ENCODE results near the gene ATF7IP.
A peak's percentile ranks its signal among the peaks of the same experiment; 100 is the strongest.

ATF7IP gene

DNA sequence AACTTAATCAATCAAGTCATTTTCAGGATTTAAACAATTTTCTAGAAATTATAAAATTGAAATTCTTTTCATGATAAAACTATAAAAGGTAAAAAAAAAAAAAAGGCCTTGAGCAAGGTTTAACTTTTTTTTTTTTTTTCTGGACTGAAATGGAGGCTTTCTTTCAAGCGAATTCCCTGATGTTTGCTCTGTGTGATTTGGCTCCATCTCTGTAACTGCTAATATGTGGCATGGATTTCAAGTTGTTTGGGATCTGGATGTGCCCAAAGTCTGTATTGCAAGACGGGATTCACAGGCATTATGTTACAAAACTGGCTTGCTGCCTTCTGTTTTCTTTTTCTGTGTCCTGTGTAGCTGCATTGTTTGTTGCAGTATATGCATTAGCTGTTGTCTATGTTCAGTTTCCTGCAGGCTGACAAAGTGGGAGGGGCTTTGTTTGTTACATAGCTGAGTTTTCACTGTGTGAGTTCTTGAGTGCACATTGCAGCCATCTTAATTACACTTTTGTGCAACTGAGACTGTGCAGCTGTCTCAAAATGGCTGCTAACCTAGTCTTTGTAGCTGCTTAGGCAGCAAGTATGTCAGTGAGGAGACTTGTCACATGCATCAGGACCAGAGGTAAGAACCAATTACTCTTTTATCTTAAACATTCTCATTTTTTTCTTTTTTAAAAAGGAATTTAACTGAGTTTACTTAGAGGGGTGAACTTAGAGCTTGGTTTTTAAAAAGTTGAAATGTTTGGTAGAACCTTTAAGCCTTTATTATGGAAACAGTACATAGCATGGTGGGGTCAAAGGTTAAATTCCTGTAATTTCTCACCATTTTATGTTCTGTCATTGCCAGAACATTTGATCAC, 19.5 kb downstream of the ATF7IP start:
- TF ChIP-seq, protein P1, sequence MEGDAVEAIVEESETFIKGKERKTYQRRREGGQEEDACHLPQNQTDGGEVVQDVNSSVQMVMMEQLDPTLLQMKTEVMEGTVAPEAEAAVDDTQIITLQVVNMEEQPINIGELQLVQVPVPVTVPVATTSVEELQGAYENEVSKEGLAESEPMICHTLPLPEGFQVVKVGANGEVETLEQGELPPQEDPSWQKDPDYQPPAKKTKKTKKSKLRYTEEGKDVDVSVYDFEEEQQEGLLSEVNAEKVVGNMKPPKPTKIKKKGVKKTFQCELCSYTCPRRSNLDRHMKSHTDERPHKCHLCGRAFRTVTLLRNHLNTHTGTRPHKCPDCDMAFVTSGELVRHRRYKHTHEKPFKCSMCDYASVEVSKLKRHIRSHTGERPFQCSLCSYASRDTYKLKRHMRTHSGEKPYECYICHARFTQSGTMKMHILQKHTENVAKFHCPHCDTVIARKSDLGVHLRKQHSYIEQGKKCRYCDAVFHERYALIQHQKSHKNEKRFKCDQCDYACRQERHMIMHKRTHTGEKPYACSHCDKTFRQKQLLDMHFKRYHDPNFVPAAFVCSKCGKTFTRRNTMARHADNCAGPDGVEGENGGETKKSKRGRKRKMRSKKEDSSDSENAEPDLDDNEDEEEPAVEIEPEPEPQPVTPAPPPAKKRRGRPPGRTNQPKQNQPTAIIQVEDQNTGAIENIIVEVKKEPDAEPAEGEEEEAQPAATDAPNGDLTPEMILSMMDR (IDR thresholded peaks at IDR 0.05; ENCODE audit: borderline replicate concordance, insufficient read depth, low read depth, low read length): no peak
- no peak overlapping the region for H3K4me3 ChIP-seq (ENCODE audit: low read depth, low read length)

DNA sequence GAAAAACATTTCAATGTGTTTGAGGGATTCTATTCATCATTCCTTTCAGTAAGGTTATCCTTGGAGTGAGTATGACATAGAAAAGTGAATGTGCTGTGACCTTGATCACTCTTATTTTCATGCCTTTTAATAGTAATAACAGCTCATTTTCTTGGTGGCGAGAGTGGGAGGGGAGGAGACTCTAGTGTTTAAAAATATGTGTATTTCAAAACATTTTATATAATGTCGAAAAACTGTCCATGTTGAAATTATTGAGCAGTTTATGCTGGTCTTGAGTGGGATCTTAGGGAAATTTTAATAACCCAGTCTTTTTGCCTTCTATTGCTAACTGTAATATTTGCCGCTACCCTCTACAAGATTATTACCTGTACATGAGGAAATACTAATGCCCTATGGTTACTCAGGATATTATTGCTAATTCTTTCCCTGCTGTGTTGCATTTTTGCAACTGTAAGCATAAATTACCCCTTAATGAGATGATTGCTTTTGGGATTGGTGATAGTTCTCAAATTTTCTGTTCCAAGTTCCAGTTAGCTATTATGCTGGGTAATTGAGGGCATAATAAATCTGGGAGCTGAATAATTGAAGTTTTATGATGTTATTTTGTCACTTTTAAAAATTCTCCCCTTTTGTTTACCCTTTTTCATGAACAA, 21.9 kb downstream of the ATF7IP start:
- TF ChIP-seq, protein P1 (IDR thresholded peaks at IDR 0.05; ENCODE audit: borderline replicate concordance, insufficient read depth, low read depth, low read length): no peak
- peak overlapping the region; percentile 16 for H3K4me3 ChIP-seq (ENCODE audit: low read depth, low read length)

DNA sequence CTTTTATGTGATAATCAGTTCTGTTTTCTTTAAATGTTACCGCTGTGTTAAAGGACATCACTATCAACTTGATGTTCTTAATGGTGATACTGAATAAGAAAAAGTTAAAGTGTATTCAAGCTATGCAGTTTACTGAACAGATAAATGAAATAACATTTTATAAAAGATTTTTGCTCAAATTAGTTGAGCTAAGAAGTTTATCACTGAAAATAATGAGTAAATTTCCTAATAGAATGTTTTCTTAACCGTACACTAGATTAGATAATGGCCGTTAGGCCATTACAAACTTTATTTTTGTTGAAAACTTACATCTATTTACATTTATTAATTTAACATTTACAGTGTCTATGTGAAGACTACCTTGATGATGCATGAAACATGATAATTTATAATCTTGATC, 25.0 kb downstream of the ATF7IP start:
- H3K4me3 ChIP-seq (ENCODE audit: low read depth, low read length): no peak overlapping the region
- TF ChIP-seq, protein P1 (IDR thresholded peaks at IDR 0.05; ENCODE audit: borderline replicate concordance, insufficient read depth, low read depth, low read length): no peak

DNA sequence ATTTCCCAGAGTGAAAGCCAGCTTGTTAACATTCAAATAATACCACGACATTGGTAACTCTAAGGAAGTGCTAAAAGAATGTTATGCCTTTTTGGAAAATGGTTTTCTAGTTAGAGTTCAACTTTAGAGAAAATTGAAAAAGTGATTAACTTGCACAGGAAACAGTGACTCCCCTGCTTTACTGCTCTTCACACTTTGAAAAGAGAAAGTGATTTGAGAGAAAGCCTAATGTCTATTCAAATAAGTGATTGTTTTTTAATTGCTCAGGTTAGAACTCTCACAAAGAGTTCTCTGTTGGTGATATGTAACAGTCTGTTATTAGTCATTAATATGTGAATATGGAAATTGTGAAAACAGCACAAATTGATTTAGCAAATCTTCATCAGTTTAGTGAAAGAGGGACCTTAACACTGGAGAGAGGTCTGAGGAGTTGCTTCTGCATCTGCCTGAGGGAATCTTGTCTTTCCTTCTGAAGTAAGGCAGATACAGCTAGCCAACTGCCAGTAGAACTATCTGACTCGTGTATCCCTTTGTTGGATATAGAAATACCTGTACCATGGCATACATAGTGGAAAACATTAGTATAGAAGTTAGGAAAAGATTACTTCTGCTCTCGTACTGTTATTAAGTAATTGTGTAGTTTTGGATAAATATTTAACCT, 25.5 kb downstream of the ATF7IP start:
- H3K4me3 ChIP-seq (ENCODE audit: low read depth, low read length): no peak overlapping the region
- TF ChIP-seq, protein P1 (IDR thresholded peaks at IDR 0.05; ENCODE audit: borderline replicate concordance, insufficient read depth, low read depth, low read length): no peak

DNA sequence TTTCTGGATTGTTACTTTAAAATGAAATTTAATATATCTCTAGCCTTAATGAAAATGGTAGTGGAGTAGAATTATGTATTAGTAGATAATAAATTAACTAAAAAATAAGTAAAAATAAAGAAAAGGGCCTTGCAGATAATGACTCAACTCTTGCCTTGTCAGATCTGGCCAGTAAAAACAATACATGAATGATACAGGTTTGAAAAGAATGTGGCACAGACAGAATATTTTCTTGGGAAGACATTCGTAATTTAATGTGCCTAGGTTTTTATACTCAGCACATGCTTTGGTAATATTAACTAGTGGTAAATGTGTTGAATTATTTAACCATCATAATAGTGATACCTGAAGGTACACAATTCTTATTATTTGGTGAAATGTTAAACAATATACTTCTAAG, 28.3 kb downstream of the ATF7IP start:
- TF ChIP-seq, protein P1 (IDR thresholded peaks at IDR 0.05; ENCODE audit: borderline replicate concordance, insufficient read depth, low read depth, low read length): no peak
- H3K4me3 ChIP-seq (ENCODE audit: low read depth, low read length): no peak overlapping the region

DNA sequence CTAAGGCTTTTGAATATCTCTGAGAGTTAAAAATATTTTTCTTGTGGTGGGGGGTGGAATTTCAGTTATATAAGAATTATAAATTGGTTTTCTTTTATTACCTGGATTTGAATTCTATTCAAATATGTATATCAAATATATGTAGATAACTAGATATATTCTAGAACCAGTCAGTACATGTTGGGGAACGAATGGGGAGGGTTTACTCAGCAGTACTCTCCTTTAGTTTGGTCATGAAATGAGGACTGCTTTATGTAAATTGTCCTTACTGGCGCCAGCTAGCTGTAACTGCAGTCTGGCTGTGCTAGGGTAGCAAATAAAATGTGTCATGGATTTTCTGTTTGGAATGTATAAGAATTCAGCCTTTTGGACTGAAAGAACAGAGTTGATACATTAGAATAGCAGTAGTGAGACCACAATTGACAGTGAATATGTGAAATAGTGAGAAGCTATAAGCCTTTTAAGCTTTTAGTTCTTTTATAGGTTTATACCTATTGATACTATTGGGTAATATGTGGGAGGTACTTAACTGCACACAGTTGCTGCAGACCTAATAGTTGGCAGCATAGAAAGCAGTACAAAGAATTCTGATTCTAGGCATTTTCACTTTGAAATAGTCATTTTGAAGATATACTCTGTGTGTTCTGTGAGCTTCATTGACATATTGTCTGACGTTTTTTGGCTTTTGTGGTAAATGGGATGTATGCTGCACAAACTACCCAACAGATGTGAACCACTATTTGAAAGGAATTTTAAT, 29.0 kb downstream of the ATF7IP start:
- no peak overlapping the region for H3K4me3 ChIP-seq (ENCODE audit: low read depth, low read length)
- TF ChIP-seq, protein P1 (IDR thresholded peaks at IDR 0.05; ENCODE audit: borderline replicate concordance, insufficient read depth, low read depth, low read length): no peak

Measured in GM12875 (cell line).